ENCODE measurements around the gene ANKRD42. TPM values are rescaled to one million over a fixed set of nuclear protein-coding genes. Genes with fewer than 3 reads are reported as not detected.
"Not testable (repeated sequence)": the region's sequence is repeated elsewhere in the genome, so short reads cannot be mapped to it uniquely, and the experiment has no call there.

The ANKRD42 gene
- total RNA-seq, 1 donor from 2014 or later, result 25.8 TPM

DNA sequence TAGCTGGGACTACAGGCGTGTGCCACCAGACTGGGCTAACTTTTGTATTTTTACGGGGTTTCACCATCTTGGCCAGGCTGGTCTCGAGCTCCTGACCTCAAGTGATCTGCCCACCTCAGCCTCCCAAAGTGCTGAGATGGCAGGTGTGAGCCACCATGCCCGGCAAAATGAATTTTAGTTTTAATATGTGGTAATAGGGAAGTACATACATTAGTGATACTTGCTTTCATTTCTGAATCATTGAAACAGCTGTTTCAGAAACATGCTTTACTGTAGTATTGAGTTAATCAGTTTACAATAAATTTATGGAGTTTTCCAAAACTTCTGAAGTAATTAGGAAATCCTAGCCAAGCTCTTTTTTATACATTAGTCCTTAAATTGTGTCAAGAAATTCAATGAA lies 21.0 kb upstream of the ANKRD42 start:
- no peak for DNase-seq (ENCODE audit: low spot score)

DNA sequence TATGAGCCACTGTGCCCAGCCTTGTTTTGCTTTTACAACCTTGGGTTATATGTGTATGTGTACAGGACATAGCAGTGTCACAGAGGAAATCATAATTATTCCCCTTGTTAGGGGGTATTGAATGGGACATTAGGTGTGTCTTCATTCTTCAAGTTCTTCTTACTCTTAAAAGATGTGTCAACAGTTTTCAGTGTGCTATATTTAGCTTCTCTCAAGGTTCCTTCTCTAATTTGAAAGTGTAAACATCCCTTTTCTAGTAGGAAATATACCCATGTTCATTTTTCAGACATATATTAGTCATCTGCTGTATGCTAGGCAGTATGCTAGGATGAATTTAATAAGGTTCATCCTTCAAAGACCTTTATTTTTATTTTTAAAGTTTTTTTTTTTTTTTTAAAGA lies 19.5 kb upstream of the ANKRD42 start:
- DNase-seq (ENCODE audit: low spot score), result no peak

DNA sequence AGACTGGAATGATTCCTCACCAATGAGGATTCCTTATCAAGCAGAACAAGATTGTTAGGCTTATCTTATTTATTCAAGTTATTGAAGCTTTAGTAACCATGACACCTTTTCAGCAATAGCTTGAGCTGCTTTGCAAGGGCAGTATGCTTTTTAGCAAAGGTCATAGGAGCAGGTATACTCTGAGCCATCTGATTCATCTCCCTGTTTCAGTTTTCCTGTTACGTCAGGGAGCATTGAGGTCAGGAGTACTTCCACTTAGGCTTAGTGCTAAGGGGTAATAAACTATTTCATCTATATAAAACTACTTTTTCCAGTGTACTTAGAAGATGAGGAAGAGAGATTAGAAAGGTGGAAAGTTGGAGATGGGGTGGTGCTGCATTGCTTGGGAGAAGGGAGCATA lies 17.7 kb upstream of the ANKRD42 start:
- DNase-seq (ENCODE audit: low spot score), result no peak

GRCh38 chr11:83181815-83182214 lies 11.7 kb upstream of the ANKRD42 start:
- no peak for DNase-seq (ENCODE audit: low spot score)

DNA sequence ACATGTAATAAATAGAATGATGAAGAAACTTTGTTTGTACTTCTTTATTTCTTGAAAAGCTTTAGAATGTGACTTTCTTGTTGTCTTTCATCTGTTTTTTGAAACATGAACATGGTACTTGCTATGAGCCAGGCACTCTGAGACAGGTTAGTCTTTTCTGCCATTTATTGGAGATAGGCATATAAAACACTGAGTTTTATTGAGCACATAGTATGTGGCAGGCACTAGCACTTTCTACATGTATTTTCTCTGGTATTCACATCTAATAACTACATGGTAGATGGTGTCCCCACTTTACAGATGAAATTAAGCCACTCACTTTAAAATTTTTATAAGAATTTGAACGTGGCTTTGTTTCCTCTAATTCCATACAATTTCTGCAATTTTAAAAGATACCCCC lies 7.7 kb upstream of the ANKRD42 start:
- DNase-seq (ENCODE audit: low spot score), result no peak

DNA sequence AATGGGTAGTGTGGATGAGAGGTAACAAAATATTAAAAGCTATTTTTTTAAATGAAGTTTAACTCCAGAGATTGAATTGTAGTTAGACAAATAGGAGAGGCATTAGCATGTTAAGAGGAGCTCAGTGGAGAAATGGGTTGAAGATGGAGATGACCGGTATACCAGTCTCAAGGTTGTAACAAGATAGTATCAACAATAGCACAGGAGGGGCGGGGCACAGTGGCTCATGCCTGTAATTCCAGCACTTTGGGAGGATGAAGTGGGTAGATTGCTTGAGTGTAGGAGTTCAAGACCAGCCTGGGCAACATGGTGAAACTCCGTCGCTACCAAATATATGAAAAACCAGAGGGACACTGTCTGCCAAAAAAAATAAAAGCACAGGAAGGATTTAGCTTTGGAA lies 6.0 kb upstream of the ANKRD42 start:
- DNase-seq (ENCODE audit: low spot score), result no peak

DNA sequence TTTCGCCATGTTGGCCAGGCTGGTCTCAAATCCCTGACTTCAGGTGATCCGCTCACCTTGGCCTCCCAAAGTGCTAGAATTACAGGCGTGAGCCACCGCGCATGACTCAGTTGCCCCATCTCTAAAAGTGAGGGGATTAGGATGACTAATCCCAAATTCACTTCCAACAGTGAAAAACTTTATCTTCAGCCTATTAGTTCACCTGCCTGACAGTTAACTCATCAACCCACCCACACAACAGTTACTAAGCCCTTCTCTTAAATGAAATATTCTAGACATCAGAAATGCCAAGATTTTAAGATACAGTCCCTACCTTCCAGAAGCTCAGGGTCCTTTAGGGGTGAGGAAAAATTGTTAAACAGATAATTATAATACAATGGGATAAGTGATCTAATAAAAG lies 2.0 kb upstream of the ANKRD42 start:
- DNase-seq (ENCODE audit: low spot score), result no peak

- DNase-seq (ENCODE audit: low spot score), result no peak
Observed at GRCh38 chr11:83191986-83192385, 1.5 kb upstream of the ANKRD42 start.

DNA sequence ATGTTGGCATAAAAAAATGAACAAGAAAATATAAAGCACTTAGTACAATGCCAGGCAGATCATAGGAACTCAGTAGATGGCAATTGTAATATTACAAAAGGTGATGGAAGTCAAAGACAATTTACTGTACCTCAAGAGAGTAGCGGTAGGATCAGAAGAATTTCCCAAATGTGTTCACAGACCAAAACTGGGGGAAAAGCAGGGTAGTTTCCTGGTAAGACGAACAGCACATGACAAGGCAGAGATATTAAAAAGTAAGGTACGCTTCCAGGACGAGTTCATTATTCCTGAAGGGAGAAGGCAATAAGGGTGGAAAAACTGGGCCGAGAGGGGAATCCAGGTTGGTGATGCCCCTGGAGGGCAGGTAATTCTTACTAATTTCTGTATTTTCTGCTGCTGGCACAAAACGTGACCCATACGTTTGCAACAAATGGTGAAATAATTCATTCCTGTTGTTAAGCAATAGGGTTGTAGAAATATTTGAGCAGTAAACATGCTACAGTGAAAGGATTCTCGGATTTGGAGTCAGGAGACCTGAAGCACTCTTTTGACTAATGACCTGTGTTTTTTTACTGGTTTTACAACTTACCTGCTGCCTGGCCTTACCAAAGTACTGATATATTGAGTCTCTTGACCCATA lies 786 bp upstream of the ANKRD42 start:
- no peak for DNase-seq (ENCODE audit: low spot score)

- peak; percentile 69 for DNase-seq (ENCODE audit: low spot score)
Observed at GRCh38 chr11:83194281-83195142, 1.0 kb downstream of the ANKRD42 start.

DNA sequence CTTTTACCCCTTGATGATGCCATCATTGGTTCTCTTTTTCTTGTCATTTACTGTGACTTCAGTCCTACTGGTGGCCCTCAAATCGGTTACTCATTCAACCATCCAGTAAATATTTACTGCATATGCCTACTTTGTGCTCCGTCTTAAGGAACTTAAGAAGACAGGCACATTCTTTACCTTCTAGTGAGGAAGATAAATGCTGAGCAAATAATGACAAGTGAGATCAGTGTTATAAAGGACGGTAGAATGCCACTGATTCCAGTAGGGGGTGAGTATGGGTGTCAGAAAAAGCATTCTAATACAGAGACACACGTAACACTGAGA lies 1.6 kb downstream of the ANKRD42 start:
- no peak for DNase-seq (ENCODE audit: low spot score)

DNA sequence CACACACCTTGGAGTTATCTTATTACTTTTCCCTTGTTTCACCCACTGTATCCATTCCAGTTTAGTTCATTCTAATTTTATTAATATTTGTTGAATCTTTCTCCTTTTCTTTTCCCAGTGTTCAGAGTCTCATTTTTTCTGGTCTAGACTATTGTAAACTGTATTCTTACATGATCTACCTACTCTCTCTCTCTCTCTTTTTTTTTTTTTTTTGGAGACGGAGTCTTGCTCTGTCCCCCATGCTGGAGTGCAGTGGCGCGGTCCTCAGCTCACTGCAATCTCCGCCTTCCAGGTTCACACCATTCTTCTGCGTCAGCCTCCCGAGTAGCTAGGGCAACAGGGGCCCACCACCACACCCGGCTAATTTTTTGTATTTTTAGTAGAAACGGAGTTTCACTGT lies 2.1 kb downstream of the ANKRD42 start:
- DNase-seq (ENCODE audit: low spot score), result no peak

- no peak for DNase-seq (ENCODE audit: low spot score)
Observed at GRCh38 chr11:83200035-83200434, 6.5 kb downstream of the ANKRD42 start.

- no peak for DNase-seq (ENCODE audit: low spot score)
Observed at GRCh38 chr11:83205608-83206185, 12.2 kb downstream of the ANKRD42 start.

- DNase-seq (ENCODE audit: low spot score), result no peak
Observed at GRCh38 chr11:83206221-83206620, 12.7 kb downstream of the ANKRD42 start.

DNA sequence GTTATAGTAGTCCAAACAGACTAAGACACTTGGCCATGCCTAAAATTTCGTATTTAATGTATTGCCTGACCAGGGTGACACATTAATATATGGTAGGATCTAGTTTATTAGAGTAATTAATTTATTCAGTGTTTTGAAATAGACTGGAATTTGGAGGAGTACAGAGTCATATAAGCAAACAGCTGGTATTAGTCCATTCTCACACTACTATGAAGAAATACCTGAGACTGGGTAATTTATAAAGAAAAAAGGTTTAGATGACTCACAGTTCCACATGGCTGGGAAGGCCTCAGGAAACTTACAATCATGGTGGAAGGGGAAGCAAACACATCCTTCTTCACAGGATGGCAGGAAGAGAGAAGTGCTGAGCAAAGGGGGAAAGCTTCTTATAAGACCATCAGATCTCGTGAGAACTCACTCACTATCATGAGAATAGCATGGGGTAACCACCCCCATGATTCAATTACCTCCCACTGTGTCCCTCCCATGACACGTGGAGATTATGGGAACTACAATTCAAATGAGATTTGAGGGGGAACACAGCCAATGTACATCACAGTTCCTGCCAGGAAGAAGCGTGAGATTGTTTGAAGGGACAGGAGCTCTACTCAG lies 13.4 kb downstream of the ANKRD42 start:
- DNase-seq (ENCODE audit: low spot score), result not testable (repeated sequence)

- DNase-seq (ENCODE audit: low spot score), result no peak
Observed at GRCh38 chr11:83219095-83219494, 25.6 kb downstream of the ANKRD42 start.

GRCh38 chr11:83220260-83220659 lies 26.7 kb downstream of the ANKRD42 start:
- DNase-seq (ENCODE audit: low spot score), result no peak

DNA sequence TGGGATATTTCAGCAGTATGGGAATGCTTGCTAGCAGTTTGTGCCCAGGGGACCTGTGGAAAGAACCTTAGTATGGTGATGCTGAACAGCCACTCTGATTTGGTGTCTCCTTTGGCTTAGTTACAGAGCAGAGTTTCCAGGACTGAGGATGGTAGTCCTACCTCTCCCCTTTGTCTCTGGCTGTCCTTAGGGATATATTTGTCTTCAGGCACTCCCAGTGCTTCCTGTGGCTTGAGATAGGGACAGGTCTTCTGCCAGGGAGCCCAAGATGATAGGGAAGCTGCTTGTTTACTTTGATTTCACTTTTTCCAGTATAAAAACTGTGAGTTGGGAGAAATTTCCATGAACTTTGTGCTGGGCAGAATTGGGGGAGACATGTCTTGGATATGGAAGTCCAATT lies 28.2 kb downstream of the ANKRD42 start:
- DNase-seq (ENCODE audit: low spot score), result no peak

DNA sequence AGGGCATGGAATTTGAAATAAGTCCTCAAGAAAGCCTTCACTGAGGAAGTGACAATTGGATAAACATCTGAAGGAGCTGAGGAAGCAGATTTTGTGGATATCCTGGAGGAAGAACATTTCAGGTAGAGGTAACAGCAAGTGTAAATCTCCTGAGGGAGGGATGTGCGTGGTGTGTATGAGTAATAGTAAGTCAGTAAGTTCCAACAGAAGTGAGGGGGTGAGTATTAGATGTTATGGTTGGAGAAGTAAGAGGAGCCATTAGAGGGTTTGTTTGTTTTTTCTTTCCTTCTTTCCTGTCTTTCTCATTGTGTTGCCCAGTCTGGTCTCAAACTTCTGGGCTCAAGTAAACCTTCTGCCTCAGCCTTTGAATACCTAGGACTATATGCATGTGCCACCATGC lies 29.0 kb downstream of the ANKRD42 start:
- no peak for DNase-seq (ENCODE audit: low spot score)

GRCh38 chr11:83223457-83223856 lies 29.9 kb downstream of the ANKRD42 start:
- DNase-seq (ENCODE audit: low spot score), result no peak

DNA sequence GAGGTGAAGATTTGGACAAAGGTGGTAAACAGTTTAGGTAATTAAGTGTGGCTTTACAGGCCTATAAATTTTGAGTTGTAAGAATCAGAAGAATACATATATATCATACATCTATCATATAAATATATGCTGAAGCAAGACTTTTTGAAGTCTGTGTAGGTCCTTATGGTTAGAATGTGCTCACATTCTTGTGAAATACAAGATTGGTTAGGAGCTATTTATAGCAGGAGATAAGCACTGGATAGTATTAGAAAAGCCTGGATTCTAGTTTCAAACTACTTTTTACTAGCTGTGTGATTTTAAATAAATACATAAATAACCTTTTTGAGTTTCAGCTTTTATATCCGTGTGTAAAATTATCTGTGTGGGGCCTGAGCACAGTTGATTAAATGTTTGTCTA lies 42.3 kb downstream of the ANKRD42 start:
- DNase-seq (ENCODE audit: low spot score), result peak; percentile 43

- DNase-seq (ENCODE audit: low spot score), result no peak
Observed at GRCh38 chr11:83238111-83238510, 44.6 kb downstream of the ANKRD42 start.

All from umbilical cord (tissue), 2 donors.